ENCODE data around the gene TTLL13.
A peak's percentile ranks its signal among the peaks of the same experiment; 100 is the strongest.
"Not testable (repeated sequence)": the region's sequence is repeated elsewhere in the genome, so short reads cannot be mapped to it uniquely, and the experiment has no call there.

TTLL13 gene

DNA sequence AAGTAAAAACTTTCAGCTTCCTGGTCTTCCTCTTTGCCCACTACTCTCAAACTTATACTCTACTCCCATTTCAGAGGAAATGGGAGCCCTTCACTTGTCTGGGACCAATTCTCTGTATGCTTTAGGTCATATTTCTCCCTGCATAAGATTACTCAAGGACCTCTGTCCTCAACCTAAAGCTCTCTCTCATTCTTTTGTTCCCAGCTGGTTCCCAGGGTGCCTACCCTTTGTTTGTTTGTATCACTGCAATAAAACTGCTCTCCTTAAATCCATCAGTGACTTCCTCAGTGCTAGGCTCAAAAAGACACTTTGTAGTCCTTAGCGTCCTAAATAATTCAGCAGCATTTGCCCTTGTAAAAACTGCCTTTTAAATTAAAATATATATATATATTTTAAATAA lies 19.1 kb downstream of the TTLL13 start:
- DNase-seq, result peak; percentile 15
- in situ Hi-C loops (cut with MboI; ENCODE audit: low pct_unique_long_range_greater_than_20kb, low sequenced_read_pairs), result no loop called here

DNA sequence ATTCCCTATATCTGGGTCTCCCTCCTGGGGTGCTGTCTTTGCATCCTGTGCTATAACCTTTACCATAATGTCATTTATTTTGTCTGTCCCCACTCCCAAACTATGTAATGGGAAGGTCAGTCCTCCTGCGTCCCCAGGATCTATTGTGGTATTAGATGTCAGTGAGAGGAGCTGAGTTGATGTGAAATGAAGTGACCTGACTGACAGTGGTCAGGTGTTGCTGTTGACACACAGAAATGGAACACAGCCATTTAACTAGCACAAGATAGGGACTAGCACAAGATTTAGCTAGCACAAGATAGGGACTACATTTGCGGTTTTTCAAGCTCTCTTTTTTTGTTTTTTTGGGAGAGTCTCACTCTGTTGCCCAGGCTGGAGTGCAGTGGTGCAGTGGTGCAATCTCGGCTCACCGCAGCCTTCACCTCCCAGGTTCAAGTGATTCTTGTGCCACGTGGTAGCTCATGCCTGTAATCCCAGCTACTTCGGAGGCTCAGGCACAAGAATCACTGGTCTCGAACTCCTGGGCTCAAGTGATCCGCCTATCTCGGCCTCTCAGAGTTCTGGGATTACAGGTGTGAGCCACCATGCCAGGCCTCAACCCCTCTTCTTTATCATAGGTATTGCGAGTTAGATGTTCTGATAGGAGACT lies 21.3 kb downstream of the TTLL13 start:
- in situ Hi-C loops (cut with MboI; ENCODE audit: low pct_unique_long_range_greater_than_20kb, low sequenced_read_pairs), result no loop called here
- DNase-seq, result no peak

DNA sequence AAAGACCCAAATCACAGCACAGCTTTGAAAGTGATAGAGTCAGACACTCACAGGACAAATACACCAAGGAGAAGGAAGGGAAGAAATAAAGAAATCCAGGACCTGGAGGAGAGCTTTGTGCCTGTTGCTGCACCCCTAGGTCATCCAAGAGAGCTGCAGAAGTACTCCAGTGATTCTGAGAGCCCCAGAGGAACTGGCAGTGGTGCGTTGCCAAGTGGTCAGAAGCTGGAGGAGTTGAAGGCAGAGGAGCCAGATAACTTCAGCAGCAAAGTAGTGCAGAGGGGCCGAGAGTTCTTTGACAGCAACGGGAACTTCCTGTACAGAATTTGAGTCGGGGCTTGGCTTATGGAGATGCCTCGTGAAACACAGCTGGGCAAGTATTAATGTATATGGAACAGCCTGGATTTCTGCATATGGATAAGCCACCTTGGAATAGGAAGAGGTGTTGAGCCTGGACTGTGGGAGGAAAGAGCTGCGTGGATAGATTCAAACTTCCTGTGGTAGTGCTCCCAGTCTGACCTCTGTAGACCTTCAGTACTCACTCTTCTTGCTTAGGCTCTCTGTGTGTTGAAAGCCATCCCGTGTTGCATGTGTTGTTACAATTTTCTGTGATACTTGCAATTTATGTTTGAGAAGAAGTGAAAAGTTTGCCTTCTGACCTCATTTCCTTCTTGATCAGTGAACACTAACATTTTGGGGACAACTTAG lies 22.3 kb downstream of the TTLL13 start:
- in situ Hi-C loops (cut with MboI; ENCODE audit: low pct_unique_long_range_greater_than_20kb, low sequenced_read_pairs), result no loop called here
- no peak for DNase-seq

DNA sequence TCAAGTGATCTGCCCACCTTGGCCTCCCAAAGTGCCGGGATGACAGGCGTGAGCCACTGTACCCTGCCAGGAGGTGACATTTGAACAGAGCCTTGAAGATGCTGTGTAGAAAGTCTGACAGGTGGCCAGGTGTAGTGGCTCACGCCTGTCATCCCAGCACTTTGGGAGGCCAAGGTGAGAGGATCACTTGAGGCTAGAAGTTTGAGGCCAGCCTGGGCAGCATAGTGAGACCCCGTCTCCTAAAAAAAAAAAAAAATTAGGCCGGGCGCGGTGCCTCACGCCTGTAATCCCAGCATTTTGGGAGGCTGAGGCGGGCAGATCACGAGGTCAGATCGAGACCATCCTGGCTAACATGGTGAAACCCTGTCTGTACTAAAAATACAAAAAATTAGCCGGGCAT lies 29.1 kb downstream of the TTLL13 start:
- in situ Hi-C loops (cut with MboI; ENCODE audit: low pct_unique_long_range_greater_than_20kb, low sequenced_read_pairs); DNase-seq: not testable (repeated sequence)

DNA sequence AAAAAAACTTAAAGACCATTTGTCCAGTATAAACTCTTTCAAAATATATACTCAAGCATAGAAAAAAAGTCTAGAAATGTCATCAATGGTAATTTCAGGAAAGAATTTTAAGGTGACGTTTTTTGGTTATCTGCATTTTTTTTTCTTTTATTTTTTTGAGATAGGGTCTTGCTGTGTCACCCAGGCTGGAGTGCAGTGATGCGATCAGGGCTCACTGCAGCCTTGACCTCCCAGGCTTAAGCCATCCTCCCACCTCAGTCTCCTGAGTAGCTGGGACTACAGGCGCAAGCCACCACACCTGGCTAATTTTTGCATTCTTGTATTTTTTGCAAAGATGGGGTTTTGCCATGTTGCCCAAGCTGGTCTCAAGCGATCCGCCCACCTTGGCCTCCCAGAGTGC lies 31.4 kb downstream of the TTLL13 start:
- in situ Hi-C loops (cut with MboI; ENCODE audit: low pct_unique_long_range_greater_than_20kb, low sequenced_read_pairs); DNase-seq: not testable (repeated sequence)

DNA sequence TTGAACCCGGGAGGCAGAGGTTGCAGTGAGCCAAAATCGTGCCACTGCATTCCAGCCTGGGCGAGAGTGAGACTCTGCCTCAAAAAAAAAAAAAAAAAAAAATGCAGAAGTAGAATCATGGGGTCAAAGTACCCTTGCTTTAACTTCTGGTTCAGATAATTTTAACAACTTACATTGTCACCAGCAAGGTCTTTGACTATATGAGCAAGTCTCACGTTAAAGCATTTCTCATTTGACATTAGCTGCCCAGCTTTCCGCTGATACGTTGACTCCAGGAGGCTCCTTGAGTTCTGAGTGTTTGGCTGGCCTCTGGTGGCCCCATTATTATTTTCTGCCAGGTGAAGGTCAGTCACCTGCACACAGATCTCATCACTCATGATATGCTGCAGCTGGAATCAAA lies 32.3 kb downstream of the TTLL13 start:
- DNase-seq, result peak; percentile 21
- in situ Hi-C loops (cut with MboI; ENCODE audit: low pct_unique_long_range_greater_than_20kb, low sequenced_read_pairs), result not testable (repeated sequence)

DNA sequence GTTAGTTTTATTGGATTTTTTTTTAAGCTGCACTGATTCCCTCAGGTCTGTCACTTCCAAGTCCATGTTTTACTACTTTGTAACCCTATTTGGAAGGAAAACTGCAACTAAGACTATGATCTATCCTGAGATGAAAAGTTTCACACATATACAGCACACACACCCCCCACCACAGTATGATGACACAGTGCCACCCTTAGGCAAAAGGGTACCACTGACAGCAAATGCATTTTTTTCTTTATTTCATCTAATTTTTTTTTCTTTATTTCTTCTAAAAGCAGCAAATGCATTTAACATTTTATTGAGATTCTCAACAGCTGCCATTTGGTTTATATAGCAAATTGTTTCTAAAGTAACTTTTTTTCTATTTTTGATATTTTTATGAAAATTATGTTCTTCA lies 37.3 kb downstream of the TTLL13 start:
- DNase-seq, result peak; percentile 45
- in situ Hi-C loops (cut with MboI; ENCODE audit: low pct_unique_long_range_greater_than_20kb, low sequenced_read_pairs), result no loop called here

GRCh38 chr15:90287101-90287500 lies 37.7 kb downstream of the TTLL13 start:
- in situ Hi-C loops (cut with MboI; ENCODE audit: low pct_unique_long_range_greater_than_20kb, low sequenced_read_pairs), result no loop called here
- no peak for DNase-seq

DNA sequence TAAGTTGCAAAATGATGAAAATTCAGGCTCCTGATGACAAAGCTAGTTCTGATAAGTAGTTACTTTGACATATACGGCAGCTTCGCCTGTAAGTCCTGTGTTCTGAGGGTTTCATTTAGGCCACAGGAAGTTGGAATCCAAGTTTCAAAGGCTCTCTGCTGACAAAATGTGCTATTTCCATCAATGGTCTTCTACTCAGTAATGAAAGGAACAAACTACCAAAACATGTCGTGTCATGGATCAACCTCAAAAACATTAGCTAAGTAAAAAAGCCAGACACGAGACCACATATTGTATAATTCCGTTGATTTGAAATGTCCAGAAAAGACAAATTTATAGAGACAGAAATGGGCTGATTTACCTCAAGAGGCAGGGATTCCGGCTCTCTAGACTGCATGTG lies 38.6 kb downstream of the TTLL13 start:
- in situ Hi-C loops (cut with MboI; ENCODE audit: low pct_unique_long_range_greater_than_20kb, low sequenced_read_pairs), result no loop called here
- DNase-seq, result no peak

GRCh38 chr15:90291679-90292356 lies 42.5 kb downstream of the TTLL13 start:
- no peak for DNase-seq
- in situ Hi-C loops (cut with MboI; ENCODE audit: low pct_unique_long_range_greater_than_20kb, low sequenced_read_pairs), result no loop called here

GRCh38 chr15:90293040-90293810 lies 43.9 kb downstream of the TTLL13 start:
- in situ Hi-C loops (cut with MboI; ENCODE audit: low pct_unique_long_range_greater_than_20kb, low sequenced_read_pairs), result not testable (repeated sequence)
- peak; percentile 78 for DNase-seq

GRCh38 chr15:90294159-90294558 lies 44.8 kb downstream of the TTLL13 start:
- in situ Hi-C loops (cut with MboI; ENCODE audit: low pct_unique_long_range_greater_than_20kb, low sequenced_read_pairs), result no loop called here
- DNase-seq, result no peak

DNA sequence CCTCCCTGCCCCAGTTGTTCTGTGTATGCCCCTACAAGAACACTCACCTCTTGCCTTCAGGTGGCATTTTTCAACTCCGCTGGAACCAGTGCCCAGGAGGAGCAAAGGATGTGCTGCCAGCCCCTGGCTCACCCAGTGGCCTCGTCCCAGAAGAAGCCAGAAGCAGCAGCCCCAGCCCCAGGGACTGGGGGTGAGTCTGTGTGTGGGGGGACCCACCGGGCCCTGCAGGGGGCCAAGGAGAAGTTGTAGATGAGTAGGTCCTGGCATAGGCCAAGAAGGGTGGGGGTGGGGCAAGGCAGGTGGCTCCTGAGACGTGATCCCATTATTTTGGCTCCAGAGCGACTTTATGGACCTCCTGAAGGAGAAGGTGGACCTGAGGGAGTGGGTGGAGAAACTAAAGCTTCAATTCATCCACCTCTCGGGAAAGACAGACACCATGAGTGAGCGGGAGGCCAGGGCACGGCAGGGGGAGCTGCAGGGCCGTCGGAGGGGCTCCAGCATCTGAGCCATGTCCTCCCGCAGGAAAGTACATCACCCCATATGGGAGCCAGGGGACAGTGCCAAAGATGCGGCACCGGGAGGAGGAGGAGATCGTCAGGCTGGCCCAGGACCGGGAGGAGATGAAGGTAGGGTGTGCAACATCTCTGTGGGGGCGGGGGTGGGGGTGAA lies 45.4 kb downstream of the TTLL13 start:
- no peak for DNase-seq
- in situ Hi-C loops (cut with MboI; ENCODE audit: low pct_unique_long_range_greater_than_20kb, low sequenced_read_pairs), result no loop called here

GRCh38 chr15:90295270-90295648 lies 45.9 kb downstream of the TTLL13 start:
- DNase-seq, result no peak
- in situ Hi-C loops (cut with MboI; ENCODE audit: low pct_unique_long_range_greater_than_20kb, low sequenced_read_pairs), result no loop called here

- DNase-seq; in situ Hi-C loops (cut with MboI; ENCODE audit: low pct_unique_long_range_greater_than_20kb, low sequenced_read_pairs): not testable (repeated sequence)
These were observed 47.0 kb downstream of the TTLL13 start for GRCh38 chr15:90296316-90296884.

DNA sequence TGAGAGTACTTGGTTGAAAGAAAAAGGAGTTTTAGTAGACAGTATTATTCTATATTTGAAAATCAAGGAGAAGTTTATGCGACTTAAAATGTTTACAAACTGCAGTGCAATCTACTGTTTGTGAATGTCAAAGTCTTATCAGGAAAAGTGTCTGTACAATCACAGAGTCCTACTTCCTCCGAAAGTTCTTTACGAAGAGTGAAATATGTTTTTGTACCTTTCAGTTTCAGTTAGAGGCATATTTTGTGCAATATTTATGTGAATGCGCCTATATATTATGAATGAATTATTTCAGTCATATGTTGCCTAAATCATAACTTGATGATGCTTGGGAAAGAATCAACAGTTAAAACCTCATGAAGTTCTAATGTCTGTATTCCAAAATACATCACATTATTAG lies 47.7 kb downstream of the TTLL13 start:
- in situ Hi-C loops (cut with MboI; ENCODE audit: low pct_unique_long_range_greater_than_20kb, low sequenced_read_pairs), result no loop called here
- DNase-seq, result no peak

DNA sequence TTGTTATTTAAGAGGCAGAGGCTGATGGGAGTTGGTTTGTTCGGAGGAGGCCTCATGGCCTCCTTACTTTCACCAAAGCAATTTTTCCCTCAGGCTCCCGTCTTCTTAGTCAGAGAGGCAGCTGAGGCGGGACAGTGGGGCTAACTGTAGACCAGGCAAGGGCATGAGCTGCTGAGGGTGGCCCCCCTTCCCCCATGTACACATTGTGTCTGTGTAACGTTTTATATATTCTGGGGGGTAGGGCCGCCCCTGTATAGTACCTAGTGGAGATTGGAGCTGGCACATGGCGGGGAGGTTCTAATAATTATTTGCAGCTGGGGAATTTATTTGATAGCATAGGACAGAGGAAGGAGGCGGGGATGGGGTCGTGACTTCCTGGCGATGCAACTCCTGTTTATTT lies 51.2 kb downstream of the TTLL13 start:
- no peak for DNase-seq
- in situ Hi-C loops (cut with MboI; ENCODE audit: low pct_unique_long_range_greater_than_20kb, low sequenced_read_pairs), result no loop called here

DNA sequence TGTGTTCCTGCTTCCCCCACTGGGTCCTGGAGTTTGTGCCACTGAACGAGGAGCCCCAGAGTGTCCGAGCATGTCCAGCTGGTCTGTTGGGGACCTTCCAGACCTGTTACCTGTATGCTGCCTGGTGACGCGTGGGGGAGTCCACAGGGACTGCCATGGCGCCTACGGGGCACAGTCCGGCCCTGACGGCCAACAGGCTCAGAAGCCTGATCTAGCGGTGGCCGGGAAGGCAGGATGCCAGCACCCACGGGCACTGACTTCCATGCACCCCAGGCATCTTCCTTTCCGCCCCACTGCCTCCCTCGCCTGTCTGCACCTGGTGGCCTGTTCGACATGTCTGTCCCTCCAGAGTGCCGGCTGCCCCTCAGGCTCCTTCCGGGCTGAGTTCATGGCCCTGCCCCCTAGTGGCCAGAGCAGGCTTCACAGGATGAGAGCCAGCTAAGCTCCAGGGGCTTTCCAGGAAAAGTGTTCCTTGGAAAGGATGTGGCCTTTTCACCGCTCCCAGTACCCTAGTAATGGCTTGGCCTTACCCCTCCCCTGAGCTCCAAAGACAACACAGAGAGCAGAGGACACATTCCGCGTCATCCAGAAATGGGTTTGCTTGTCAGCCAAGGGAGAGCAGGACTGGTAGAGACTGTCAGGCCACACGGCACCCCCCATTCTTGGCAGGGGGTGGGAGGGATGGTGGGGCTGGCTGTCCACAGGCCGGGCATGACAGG lies 51.8 kb downstream of the TTLL13 start:
- peak; percentile 58 for DNase-seq
- in situ Hi-C loops (cut with MboI; ENCODE audit: low pct_unique_long_range_greater_than_20kb, low sequenced_read_pairs), result no loop called here

Measured in KBM-7 (cell line).